AG04450 (cell line): ENCODE data around the gene DCXR. TPM values are rescaled to one million over a fixed set of nuclear protein-coding genes. Genes with fewer than 3 reads are reported as not detected.

Source experiments
- CTCF ChIA-PET: fragments of 300-600, 350-600 bp; formaldehyde crosslinking; extraction: SDS; loops from one replicate; lab custom pipeline; 2022; ENCODE audit warnings: antibody characterized with exemption, inconsistent platforms; lab: Charles Lee
- POLR2A ChIA-PET: fragments of 350-600 bp; formaldehyde crosslinking; extraction: SDS; loops from one replicate; lab custom pipeline; 2021; ENCODE audit warnings: antibody characterized with exemption, inconsistent platforms; lab: Yijun Ruan, JAX
- DNase-seq: peaks from one replicate; pipeline ENCODE4 v3.0.0-alpha.2; 2011; ENCODE audit warnings: low read depth, low spot score
- H3K27ac ChIP-seq: one replicate; pipeline ENCODE4 v1.5.1; 2012; ENCODE audit warnings: low read depth, low read length, control low read depth
- H3K27me3 ChIP-seq: one replicate; pipeline ENCODE4 v1.6.0; 2012; ENCODE audit warnings: low read length; ENCODE audit not compliant: control insufficient read depth, insufficient read depth
- H3K4me3 ChIP-seq: 2 replicates; pipeline ENCODE4 v1.5.1; 2011; ENCODE audit warnings: mild to moderate bottlenecking, low read depth, low read length, control low read depth
- H3K9me3 ChIP-seq: 2 replicates; pipeline ENCODE4 v1.5.1; 2012; ENCODE audit warnings: low read length; ENCODE audit not compliant: control insufficient read depth, insufficient read depth
- polyA plus RNA-seq: library from polyadenylated mRNA; depleted of rRNA; stranded (reverse); fragments of >200 nt; gene quantifications from 2 replicates; pipeline ENCODE4 v1.2.3, GENCODE V29; 2011
- TF ChIP-seq, protein P1 (sequence below): IDR thresholded peaks from 2 replicates; pipeline ENCODE4 v1.5.1; 2011; ENCODE audit warnings: low read depth, low read length, control low read depth, inconsistent platforms

DCXR gene
- polyA plus RNA-seq, 1 experiment = 35.5 TPM

- Histone ChIP-seq H3K27ac (no peak overlapping the region), H3K9me3 (no peaks in the 10 kb centered on the region; the same call in 1 of the 2 replicates), H3K4me3 (no peak overlapping the region), H3K27me3 (no peaks in the 10 kb centered on the region)
- ChIA-PET POLR2A (interaction anchor here (0.6 kb wide), 1 partner anchor 24 kb away, joined by 3 read pairs; no protein-coding TSS in a partner anchor), CTCF (interaction anchor here (1.2 kb wide), 1 partner anchor 55 kb away, joined by 4 read pairs; no protein-coding TSS in a partner anchor)
- TF ChIP-seq, protein P1, sequence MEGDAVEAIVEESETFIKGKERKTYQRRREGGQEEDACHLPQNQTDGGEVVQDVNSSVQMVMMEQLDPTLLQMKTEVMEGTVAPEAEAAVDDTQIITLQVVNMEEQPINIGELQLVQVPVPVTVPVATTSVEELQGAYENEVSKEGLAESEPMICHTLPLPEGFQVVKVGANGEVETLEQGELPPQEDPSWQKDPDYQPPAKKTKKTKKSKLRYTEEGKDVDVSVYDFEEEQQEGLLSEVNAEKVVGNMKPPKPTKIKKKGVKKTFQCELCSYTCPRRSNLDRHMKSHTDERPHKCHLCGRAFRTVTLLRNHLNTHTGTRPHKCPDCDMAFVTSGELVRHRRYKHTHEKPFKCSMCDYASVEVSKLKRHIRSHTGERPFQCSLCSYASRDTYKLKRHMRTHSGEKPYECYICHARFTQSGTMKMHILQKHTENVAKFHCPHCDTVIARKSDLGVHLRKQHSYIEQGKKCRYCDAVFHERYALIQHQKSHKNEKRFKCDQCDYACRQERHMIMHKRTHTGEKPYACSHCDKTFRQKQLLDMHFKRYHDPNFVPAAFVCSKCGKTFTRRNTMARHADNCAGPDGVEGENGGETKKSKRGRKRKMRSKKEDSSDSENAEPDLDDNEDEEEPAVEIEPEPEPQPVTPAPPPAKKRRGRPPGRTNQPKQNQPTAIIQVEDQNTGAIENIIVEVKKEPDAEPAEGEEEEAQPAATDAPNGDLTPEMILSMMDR = no peak
- DNase-seq = no peak
Observed at GRCh38 chr17:82014971-82015310, 22.6 kb downstream of the DCXR start.

- H3K4me3 ChIP-seq = no peak overlapping the region
- CTCF ChIA-PET = interaction anchor here (1.2 kb wide), 1 partner anchor 55 kb away, joined by 4 read pairs; no protein-coding TSS in a partner anchor
- H3K27me3 ChIP-seq = no peaks in the 10 kb centered on the region
- no peak overlapping the region for H3K27ac ChIP-seq
- no peak for DNase-seq
- TF ChIP-seq, protein P1 = no peak
- POLR2A ChIA-PET = no interaction called here
- no peaks in the 10 kb centered on the region; the same call in 1 of the 2 replicates for H3K9me3 ChIP-seq
Observed at GRCh38 chr17:82014432-82014831, 23.1 kb downstream of the DCXR start.

DNA sequence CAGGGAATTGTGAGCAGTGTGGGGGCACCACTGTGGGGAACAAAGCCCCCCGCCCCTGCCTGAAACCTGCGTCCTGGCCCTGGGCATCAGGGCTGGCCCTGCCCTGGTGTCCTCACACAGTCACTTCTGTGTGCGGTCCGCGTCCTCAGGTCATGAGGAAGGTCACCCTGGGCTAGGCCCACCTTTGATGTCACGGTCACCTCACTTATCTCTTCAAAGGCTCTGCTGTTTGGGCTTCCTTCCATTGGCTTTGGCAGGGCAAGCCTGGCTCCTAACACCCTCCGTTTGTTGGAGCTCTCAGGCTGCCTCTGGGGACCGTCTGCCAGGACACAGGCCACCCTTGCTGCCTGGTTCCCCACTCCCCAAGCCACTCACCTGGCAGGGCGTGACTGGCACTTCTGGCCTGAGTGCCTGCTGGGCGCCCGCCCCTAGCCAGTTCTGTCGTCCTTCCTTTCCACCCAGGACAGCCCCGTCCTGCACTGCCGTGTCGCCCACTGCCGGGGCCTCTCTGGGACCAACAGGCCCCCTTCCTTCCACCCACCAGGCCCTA, 23.6 kb downstream of the DCXR start:
- ChIA-PET POLR2A (no interaction called here), CTCF (interaction anchor here (1.2 kb wide), 1 partner anchor 54 kb away, joined by 4 read pairs; no protein-coding TSS in a partner anchor)
- no peak overlapping the region for H3K27ac ChIP-seq
- no peak for DNase-seq
- no peaks in the 10 kb centered on the region; the same call in 1 of the 2 replicates for H3K9me3 ChIP-seq
- H3K4me3 ChIP-seq = no peak overlapping the region
- TF ChIP-seq, protein P1 = no peak
- no peaks in the 10 kb centered on the region for H3K27me3 ChIP-seq

DNA sequence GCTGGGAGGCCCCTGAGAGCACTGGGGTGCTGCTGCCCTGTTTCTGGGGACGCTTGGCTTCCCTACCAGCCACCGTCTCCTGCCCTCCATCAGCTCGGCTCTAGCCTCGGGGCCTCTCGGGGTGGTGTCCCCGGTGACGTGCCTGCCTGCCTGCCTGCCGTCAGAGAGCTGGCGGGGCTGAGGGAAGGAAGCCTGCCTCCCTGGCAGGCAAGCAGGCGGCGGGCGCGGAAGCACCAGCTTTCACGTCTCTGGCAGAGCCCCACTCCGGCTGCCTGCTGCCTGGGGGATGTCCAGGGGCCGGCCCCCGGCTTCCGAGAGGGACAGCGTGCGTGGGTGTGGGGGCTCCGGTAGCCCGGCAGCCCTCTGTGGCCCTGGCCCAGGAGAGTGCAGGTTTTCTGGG, 24.2 kb downstream of the DCXR start:
- DNase-seq = no peak
- CTCF ChIA-PET = no interaction called here
- Histone ChIP-seq H3K4me3 (no peak overlapping the region), H3K9me3 (no peaks in the 10 kb centered on the region; the same call in 1 of the 2 replicates), H3K27ac (no peak overlapping the region), H3K27me3 (no peaks in the 10 kb centered on the region)
- TF ChIP-seq, protein P1 = no peak
- POLR2A ChIA-PET = no interaction called here

DNA sequence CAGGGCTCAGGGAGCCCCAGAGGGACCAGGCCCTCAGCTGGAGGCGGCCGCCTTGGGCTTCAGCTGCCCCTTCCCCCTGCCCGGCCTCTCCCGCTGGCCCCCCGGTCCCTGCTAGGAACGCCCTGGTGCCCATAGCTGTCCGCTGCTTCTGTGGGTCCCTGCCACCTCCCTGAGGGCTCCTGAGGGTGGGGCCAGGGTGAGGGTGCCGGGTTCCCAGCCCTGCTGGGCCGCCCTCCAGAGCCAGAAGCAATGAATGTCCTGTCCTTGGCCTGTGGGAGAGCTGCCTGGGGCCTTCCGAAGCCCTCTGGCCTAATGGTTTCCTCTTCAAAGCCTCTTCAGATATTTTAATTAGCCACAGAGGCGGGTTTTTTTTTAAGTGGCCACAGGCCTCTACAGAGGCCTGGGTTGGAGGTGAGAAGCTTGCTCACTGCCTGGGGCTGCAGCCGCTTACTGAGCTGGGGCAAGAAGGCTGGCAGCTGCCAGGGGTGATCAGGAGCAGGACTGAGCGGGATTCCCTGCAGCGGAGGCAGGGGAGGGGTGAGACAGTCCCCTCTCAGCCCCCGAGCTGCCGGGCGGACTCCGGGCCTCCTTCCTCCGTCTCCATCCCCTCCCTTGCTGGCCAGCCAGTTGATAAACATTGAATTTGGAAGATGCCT, 24.7 kb downstream of the DCXR start:
- Histone ChIP-seq H3K27ac (no peak overlapping the region), H3K9me3 (no peaks in the 10 kb centered on the region; the same call in 1 of the 2 replicates), H3K4me3 (no peak overlapping the region), H3K27me3 (no peaks in the 10 kb centered on the region)
- TF ChIP-seq, protein P1 = no peak
- DNase-seq = no peak
- CTCF ChIA-PET = no interaction called here
- POLR2A ChIA-PET = no interaction called here
